H9 (cell line): ENCODE measurements around the gene STARD9. TPM values are rescaled to one million over a fixed set of nuclear protein-coding genes. Genes with fewer than 3 reads are reported as not detected.
"Not testable (repeated sequence)": the region's sequence is repeated elsewhere in the genome, so short reads cannot be mapped to it uniquely, and the experiment has no call there.

ENCODE experiments used
- DNase-seq: peaks from one replicate; pipeline ENCODE4 v3.0.0-alpha.2; 2017
- H2AFZ ChIP-seq: one replicate; pipeline ENCODE4 v1.6.1; 2013; ENCODE audit warnings: mild to moderate bottlenecking, low read length, control low read depth, moderate library complexity
- H2AK5ac ChIP-seq: 2 replicates; pipeline ENCODE4 v1.6.1; 2013; ENCODE audit warnings: low read length, control low read depth, mixed read lengths; ENCODE audit not compliant: insufficient read length
- H2BK120ac ChIP-seq: one replicate; pipeline ENCODE4 v1.6.1; 2013; ENCODE audit warnings: low read depth, mild to moderate bottlenecking, low read length, control low read depth, inconsistent platforms; ENCODE audit not compliant: poor library complexity, severe bottlenecking
- H2BK12ac ChIP-seq: 2 replicates; pipeline ENCODE4 v1.6.1; 2013; ENCODE audit warnings: low read length, control low read depth, mixed read lengths, low read depth; ENCODE audit not compliant: insufficient read length
- H2BK15ac ChIP-seq: 2 replicates; pipeline ENCODE4 v1.6.1; 2013; ENCODE audit warnings: low read depth, low read length, control low read depth
- H2BK20ac ChIP-seq: one replicate; pipeline ENCODE4 v1.6.1; 2013; ENCODE audit warnings: low read depth, mild to moderate bottlenecking, low read length, control low read depth, inconsistent platforms; ENCODE audit not compliant: poor library complexity, severe bottlenecking
- H2BK5ac ChIP-seq: 2 replicates; pipeline ENCODE4 v1.6.1; 2013; ENCODE audit warnings: low read length, control low read depth, mixed read lengths; ENCODE audit not compliant: insufficient read length
- H3K14ac ChIP-seq: 2 replicates; pipeline ENCODE4 v1.6.1; 2013; ENCODE audit warnings: low read length, control low read depth; ENCODE audit not compliant: insufficient read depth
- H3K18ac ChIP-seq: 2 replicates; pipeline ENCODE4 v1.6.1; 2013; ENCODE audit warnings: low read depth, mild to moderate bottlenecking, mixed read lengths, low read length, control low read depth; ENCODE audit not compliant: insufficient read length
- H3K23ac ChIP-seq: 2 replicates; pipeline ENCODE4 v1.6.1; 2013; ENCODE audit warnings: low read length, control low read depth, mixed read lengths, low read depth; ENCODE audit not compliant: insufficient read length
- H3K23me2 ChIP-seq: 2 replicates; pipeline ENCODE4 v1.6.1; 2013; ENCODE audit warnings: low read depth, mild to moderate bottlenecking, mixed read lengths, low read length, control low read depth; ENCODE audit not compliant: insufficient read length, poor library complexity, severe bottlenecking
- H3K27ac ChIP-seq: 2 replicates; pipeline ENCODE4 v1.5.1; 2013; ENCODE audit warnings: low read length, control low read depth, mixed read lengths, low read depth; ENCODE audit not compliant: insufficient read length
- H3K27me3 ChIP-seq: 2 replicates; pipeline ENCODE4 v1.6.1; 2013; ENCODE audit warnings: low read length, control low read depth, inconsistent platforms; ENCODE audit not compliant: insufficient read depth
- H3K4ac ChIP-seq: 2 replicates; pipeline ENCODE4 v1.6.1; 2013; ENCODE audit warnings: low read depth, mild to moderate bottlenecking, control low read depth, inconsistent platforms, low read length, moderate library complexity
- H3K4me1 ChIP-seq: 2 replicates; pipeline ENCODE4 v1.6.1; 2013; ENCODE audit warnings: low read length, control low read depth, inconsistent platforms; ENCODE audit not compliant: insufficient read depth
- H3K4me2 ChIP-seq: 2 replicates; pipeline ENCODE4 v1.6.1; 2013; ENCODE audit warnings: low read length, control low read depth, mixed read lengths; ENCODE audit not compliant: insufficient read length, insufficient read depth
- H3K56ac ChIP-seq: 2 replicates; pipeline ENCODE4 v1.6.1; 2013; ENCODE audit warnings: low read depth, mild to moderate bottlenecking, mixed read lengths, low read length, control low read depth; ENCODE audit not compliant: insufficient read length
- H3K79me1 ChIP-seq: 2 replicates; pipeline ENCODE4 v1.6.1; 2013; ENCODE audit warnings: low read depth, mild to moderate bottlenecking, moderate library complexity, low read length, control low read depth, inconsistent platforms; ENCODE audit not compliant: insufficient read depth, poor library complexity, severe bottlenecking
- H3K79me2 ChIP-seq: 2 replicates; pipeline ENCODE4 v1.6.1; 2013; ENCODE audit warnings: low read length, control low read depth, inconsistent platforms; ENCODE audit not compliant: insufficient read depth
- H3K9ac ChIP-seq: 2 replicates; pipeline ENCODE4 v1.6.1; 2013; ENCODE audit warnings: low read length, control low read depth, mixed read lengths; ENCODE audit not compliant: insufficient read length; ENCODE audit errors: extremely low read depth
- H3K9me3 ChIP-seq: one replicate; pipeline ENCODE4 v1.6.1; 2013; ENCODE audit warnings: low read depth, low read length, inconsistent platforms; ENCODE audit not compliant: control insufficient read depth
- H3T11ph ChIP-seq: one replicate; pipeline ENCODE4 v1.6.1; 2013; ENCODE audit warnings: mild to moderate bottlenecking, low read length, control low read depth, inconsistent platforms
- H4K20me1 ChIP-seq: one replicate; pipeline ENCODE4 v1.6.1; 2013; ENCODE audit not compliant: control insufficient read depth, insufficient read length, insufficient read depth
- H4K5ac ChIP-seq: 2 replicates; pipeline ENCODE4 v1.6.1; 2013; ENCODE audit warnings: low read depth, mild to moderate bottlenecking, mixed read lengths, low read length, control low read depth; ENCODE audit not compliant: insufficient read length
- H4K8ac ChIP-seq: replicated peaks from 2 replicates; pipeline ENCODE4 v1.6.1; 2013; ENCODE audit warnings: low read length, control low read depth, mixed read lengths, low read depth; ENCODE audit not compliant: insufficient read length
- H4K91ac ChIP-seq: 2 replicates; pipeline ENCODE4 v1.6.1; 2013; ENCODE audit warnings: low read depth, mild to moderate bottlenecking, moderate library complexity, mixed read lengths, low read length, control low read depth; ENCODE audit not compliant: insufficient read length
- H3K27ac Mint-ChIP-seq, 3 experiments: 2 replicates in 2 of 3; 3 replicates in 1 of 3; pipeline ENCODE4 v1.8.0; 2020 to 2021; ENCODE audit warnings: mixed read lengths in 3 of 3, mild to moderate bottlenecking in 1 of 3, moderate library complexity in 1 of 3
- H3K27me3 Mint-ChIP-seq: 2 replicates; pipeline ENCODE4 v1.8.0; 2021; ENCODE audit warnings: low read depth, mild to moderate bottlenecking, moderate library complexity, mixed read lengths
- H3K36me3 Mint-ChIP-seq, 3 experiments: 2 replicates in 2 of 3; 3 replicates in 1 of 3; pipeline ENCODE4 v1.8.0; 2020 to 2021; ENCODE audit warnings: low read depth in 3 of 3, mixed read lengths in 3 of 3; ENCODE audit not compliant: insufficient read depth in 1 of 3
- H3K4me1 Mint-ChIP-seq, 2 experiments: 2 replicates each; pipeline ENCODE4 v1.8.0; 2020; ENCODE audit warnings: mixed read lengths in 2 of 2
- H3K4me3 Mint-ChIP-seq, 2 experiments: 2 replicates in 1 of 2; 3 replicates in 1 of 2; pipeline ENCODE4 v1.8.0; 2020 to 2021; ENCODE audit warnings: mild to moderate bottlenecking in 2 of 2, mixed read lengths in 2 of 2, moderate library complexity in 1 of 2
- H3K9me3 Mint-ChIP-seq, 2 experiments: 2 replicates in 1 of 2; 3 replicates in 1 of 2; pipeline ENCODE4 v1.8.0; 2020; ENCODE audit warnings: mild to moderate bottlenecking in 2 of 2, mixed read lengths in 2 of 2, moderate library complexity in 1 of 2
- CTCF ChIP-seq: fragments of 200-600 bp; sonication (generic); conservative IDR thresholded peaks from 3 replicates; pipeline ENCODE4 v1.8.0; 2021; ENCODE audit warnings: antibody characterized with exemption, mild to moderate bottlenecking
- WGBS: extraction: QIAGEN DNeasy Blood & Tissue Kit; methylation state at CpG from one replicate; pipeline ENCODE4 v1.1.7; 2013; ENCODE audit warnings: missing lambda C conversion rate, low lambda C conversion rate, mixed read lengths; ENCODE audit not compliant: insufficient read length; ENCODE audit errors: extremely low coverage; 5-methylcytosine and 5-hydroxymethylcytosine counted together
- total RNA-seq: library from RNA; stranded (reverse); gene quantifications from 2 replicates; pipeline ENCODE4 v1.2.1, GENCODE V29; 2021

The STARD9 gene
- total RNA-seq, 1 experiment from 2014 or later: 6.9 TPM

- H3K4me1 ChIP-seq: no peaks in the 10 kb centered on the region
Observed at GRCh38 chr15:42553554-42553953, 21.9 kb upstream of the STARD9 start.

GRCh38 chr15:42556550-42557207, 18.7 kb upstream of the STARD9 start:
- not testable (repeated sequence) for H3K27me3 Mint-ChIP-seq, H4K8ac ChIP-seq, H3K4me1 Mint-ChIP-seq, H3K4me2 ChIP-seq, H3K23me2 ChIP-seq, DNase-seq, H3K4me3 Mint-ChIP-seq, H4K20me1 ChIP-seq, H2AK5ac ChIP-seq, H2BK5ac ChIP-seq, H3K14ac ChIP-seq, H3K79me2 ChIP-seq, H3K27ac ChIP-seq, H3K23ac ChIP-seq, H3K79me1 ChIP-seq, H3K9me3 ChIP-seq, H3T11ph ChIP-seq, H4K91ac ChIP-seq, H3K27me3 ChIP-seq, H4K5ac ChIP-seq, H3K9ac ChIP-seq, H2BK12ac ChIP-seq, H2BK20ac ChIP-seq, H2BK120ac ChIP-seq, H2AFZ ChIP-seq, H2BK15ac ChIP-seq, H3K56ac ChIP-seq, H3K9me3 Mint-ChIP-seq, H3K27ac Mint-ChIP-seq, H3K4me1 ChIP-seq, H3K18ac ChIP-seq, H3K4ac ChIP-seq
- WGBS: no CpG with 5 or more reads among the region's 12 CpGs
- peaks cover 7 to 39% (median 29%) of the 10 kb centered on the region in 3 experiments for H3K36me3 Mint-ChIP-seq

More at GRCh38 chr15:42553554-42553953, 21.9 kb upstream of the STARD9 start:
- no peak for DNase-seq
- H2BK5ac ChIP-seq: no peak overlapping the region
- no peak overlapping the region for H3K4ac ChIP-seq
- H3K9ac ChIP-seq: no peak overlapping the region
- no peak overlapping the region for H3K56ac ChIP-seq
- Mint-ChIP-seq H3K27ac (peak overlapping the region in 1 of 3 experiments; percentile 12; a peak in 1 of 7 replicates), H3K4me1 (peaks cover 6% of the 10 kb centered on the region in 2 experiments), H3K4me3 (no peak overlapping the region), H3K27me3 (no peaks in the 10 kb centered on the region), H3K9me3 (no peaks in the 10 kb centered on the region), H3K36me3 (peaks cover 0 to 13% (median 5%) of the 10 kb centered on the region in 3 experiments; a peak in 6 of 7 replicates)
- H2AK5ac ChIP-seq: no peak overlapping the region
- no peak overlapping the region for H3K23ac ChIP-seq
- no peak overlapping the region for H3K14ac ChIP-seq
- no peaks in the 10 kb centered on the region for H3K9me3 ChIP-seq
- H4K5ac ChIP-seq: no peak overlapping the region
- no peak overlapping the region for H3K27ac ChIP-seq
- no peak overlapping the region for H2BK120ac ChIP-seq
- no CpG with 5 or more reads among the region's 1 CpG for WGBS
- H2BK15ac ChIP-seq: no peak overlapping the region
- H3K79me2 ChIP-seq: peaks cover 5% of the 10 kb centered on the region; the same call in 1 of the 2 replicates
- H3K18ac ChIP-seq: no peak overlapping the region
- no peak overlapping the region for H4K8ac ChIP-seq
- no peak overlapping the region for H4K91ac ChIP-seq
- TF ChIP-seq CTCF: no peak
- no peak overlapping the region for H2AFZ ChIP-seq
- no peak overlapping the region for H2BK20ac ChIP-seq
- H3T11ph ChIP-seq: no peak overlapping the region
- H3K23me2 ChIP-seq: no peaks in the 10 kb centered on the region
- no peaks in the 10 kb centered on the region for H3K27me3 ChIP-seq
- no peak overlapping the region for H2BK12ac ChIP-seq
- H4K20me1 ChIP-seq: no peaks in the 10 kb centered on the region
- H3K4me2 ChIP-seq: no peak overlapping the region
- H3K79me1 ChIP-seq: no peaks in the 10 kb centered on the region
